Tongue (tissue), 2 donors: ENCODE measurements around the gene ITPR2. TPM values are rescaled to one million over a fixed set of nuclear protein-coding genes. Genes with fewer than 3 reads are reported as not detected.
"Not testable (repeated sequence)": the region's sequence is repeated elsewhere in the genome, so short reads cannot be mapped to it uniquely, and the experiment has no call there.

Experiments
- DNase-seq: peaks from one replicate; pipeline ENCODE4 v3.0.0-alpha.2; 2015
- total RNA-seq: library from RNA; depleted of rRNA; stranded (reverse); fragments of >200 nt; gene quantifications from one replicate; pipeline ENCODE4 v1.2.3, GENCODE V29; 2014

The ITPR2 gene
- total RNA-seq, 1 donor from 2014 or later = 31.4 TPM

DNA sequence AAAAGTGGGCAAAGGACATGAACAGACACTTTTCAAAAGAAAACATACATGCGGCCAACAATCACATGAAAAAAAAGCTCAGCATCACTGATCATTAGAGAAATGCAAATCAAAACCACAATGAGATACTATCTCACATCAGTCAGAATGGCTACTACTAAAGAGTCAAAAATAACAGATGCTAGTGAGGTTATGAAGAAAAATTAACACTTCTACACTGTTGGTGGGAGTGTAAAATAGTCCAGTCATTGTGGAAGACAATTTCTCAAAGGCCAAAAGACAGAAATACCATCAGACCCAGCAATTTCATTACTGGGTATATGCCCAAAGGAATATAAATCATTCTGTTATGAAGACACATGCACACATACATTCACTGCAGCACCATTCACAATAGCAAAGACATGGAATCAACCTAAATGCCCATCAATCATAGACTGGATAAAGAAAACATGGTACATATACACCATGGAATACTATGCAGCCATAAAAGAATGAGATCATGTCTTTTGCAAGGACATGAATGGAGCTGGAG lies 103.8 kb downstream of the ITPR2 start:
- DNase-seq = not testable (repeated sequence)

DNA sequence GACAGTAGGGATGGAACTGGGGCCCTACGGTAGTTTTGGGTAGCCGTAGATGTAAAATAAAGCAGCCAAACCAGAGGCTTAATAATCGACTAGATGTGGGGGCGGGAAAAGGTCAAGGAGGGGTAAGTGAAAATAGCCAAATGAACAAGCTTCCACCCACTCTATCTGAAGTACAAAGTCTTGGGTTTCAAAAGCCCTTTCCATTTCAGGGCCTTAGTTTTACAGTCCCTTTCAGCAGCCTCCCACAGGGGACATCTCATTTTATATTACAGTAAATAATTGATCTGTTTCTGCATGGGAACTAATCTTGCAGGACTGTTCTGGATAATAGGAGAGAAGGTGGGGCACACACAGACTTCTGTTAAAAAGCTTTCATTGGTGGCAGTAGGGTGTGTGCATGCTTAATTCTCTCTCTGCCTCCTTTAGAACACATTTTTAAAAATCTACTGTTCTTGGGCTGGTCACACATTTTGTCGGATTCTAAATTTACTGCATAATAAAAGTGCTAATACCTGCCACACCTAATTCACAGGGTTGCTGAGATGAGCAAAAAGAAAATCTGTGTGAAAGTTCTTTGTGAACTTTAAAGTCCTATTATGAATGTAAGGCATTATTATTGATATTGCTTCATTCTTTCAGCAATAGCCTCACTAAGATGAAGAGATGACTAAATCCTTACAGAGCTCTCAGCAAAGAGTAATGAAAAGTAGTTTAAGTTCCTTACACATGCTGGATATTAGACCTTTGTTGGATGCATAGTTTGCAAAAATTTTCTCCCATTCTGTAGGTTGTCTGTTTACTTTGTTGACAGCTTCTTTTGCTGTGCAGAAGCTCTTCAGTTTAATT lies 104.6 kb downstream of the ITPR2 start:
- no peak for DNase-seq

DNA sequence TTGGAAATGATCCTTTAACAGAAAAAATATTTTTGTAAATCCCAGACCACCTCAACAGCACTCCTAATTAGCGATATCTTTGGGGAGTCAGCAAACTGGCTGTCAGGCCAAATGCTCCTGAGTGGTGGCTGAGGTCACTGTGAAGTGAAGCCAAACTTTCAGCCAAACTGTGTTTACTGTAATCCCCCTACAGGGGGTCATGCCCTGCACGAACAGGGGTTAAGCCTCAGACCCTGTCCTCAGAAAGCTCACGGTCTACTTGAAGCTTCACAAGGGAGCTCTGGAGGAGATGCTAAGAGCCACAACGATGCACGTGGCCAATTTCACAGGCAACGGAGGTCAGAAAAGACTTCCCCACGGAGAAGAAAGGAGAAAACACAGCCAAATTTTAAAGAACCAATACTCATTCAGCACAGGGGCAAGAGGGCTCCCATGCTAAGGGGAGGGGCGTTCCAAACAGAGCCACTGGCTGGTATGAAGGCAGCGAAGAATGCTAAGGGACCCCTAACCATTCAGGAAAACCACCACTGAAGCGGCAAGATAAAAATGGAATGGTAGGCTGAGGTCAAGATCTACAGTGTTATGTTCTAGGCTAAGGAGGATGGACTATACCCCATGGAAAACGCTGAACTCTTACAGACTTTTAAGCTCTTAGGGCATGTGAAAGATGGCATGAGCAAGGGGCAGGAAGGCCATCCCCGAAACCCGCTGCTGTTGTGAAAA lies 105.4 kb downstream of the ITPR2 start:
- DNase-seq = no peak

DNA sequence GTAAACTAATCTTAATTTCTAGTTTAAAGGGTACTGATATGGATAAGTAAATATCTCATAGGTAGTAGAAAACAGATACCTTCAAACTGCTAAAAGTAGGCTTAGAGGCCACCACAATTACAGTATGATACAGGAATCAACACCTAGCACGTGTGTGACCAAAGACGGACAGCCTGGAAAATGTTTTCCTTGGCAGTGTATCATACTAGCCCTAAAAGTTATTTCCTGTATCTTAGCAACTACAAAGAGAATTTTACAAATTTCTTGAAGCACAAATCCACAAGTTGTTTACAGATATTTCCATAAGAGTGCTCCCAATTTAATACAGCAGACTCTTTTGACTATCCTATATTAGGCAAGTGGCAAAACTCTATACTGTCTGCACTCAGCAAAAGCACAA lies 106.0 kb downstream of the ITPR2 start:
- no peak for DNase-seq

DNA sequence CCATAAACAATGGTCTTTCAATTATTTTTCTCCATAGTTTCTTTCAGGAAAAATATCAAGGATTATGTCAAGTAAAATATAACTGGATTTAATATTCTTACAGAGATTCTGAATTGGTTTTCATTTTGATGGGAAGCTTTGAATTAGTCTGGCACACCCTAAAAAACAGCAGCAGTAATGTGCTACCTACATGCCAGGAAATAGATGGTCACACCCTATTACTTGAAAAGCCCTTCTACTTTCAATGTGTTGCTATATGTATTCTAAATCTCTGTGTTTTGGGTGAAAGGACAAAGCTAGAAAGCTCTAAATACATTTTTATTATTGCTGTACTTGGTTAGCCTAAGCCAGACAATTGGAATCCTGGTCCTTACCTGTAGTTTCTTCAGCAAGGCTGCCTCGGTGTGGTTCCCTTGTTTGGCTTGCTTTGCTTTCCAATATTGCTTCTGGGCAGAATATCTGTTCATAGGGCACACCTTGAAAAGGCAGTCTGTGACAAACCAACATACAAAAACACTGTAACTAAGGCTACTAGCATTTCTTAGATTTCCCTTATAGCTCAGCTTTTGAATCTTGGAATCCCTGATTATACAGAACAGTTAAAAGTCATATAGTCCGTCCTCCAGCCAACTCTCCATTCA lies 107.6 kb downstream of the ITPR2 start:
- no peak for DNase-seq

DNA sequence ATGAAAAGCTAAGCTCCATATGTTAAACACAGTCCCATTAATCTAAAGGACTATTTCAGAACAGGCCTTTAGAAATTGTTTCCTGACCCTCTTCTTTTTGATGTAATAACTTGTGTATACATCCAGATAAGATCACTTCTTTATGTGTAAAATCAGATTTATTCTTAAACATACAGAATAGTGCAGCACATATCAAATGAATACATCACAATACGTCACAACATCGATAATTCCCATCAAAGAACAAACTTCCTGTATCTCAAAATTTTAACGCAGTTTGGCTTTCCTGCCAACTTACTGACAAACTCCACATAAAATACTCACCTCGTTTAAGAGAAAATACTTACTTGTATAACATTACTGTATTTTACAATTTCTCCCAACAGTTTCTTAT lies 108.7 kb downstream of the ITPR2 start:
- no peak for DNase-seq

DNA sequence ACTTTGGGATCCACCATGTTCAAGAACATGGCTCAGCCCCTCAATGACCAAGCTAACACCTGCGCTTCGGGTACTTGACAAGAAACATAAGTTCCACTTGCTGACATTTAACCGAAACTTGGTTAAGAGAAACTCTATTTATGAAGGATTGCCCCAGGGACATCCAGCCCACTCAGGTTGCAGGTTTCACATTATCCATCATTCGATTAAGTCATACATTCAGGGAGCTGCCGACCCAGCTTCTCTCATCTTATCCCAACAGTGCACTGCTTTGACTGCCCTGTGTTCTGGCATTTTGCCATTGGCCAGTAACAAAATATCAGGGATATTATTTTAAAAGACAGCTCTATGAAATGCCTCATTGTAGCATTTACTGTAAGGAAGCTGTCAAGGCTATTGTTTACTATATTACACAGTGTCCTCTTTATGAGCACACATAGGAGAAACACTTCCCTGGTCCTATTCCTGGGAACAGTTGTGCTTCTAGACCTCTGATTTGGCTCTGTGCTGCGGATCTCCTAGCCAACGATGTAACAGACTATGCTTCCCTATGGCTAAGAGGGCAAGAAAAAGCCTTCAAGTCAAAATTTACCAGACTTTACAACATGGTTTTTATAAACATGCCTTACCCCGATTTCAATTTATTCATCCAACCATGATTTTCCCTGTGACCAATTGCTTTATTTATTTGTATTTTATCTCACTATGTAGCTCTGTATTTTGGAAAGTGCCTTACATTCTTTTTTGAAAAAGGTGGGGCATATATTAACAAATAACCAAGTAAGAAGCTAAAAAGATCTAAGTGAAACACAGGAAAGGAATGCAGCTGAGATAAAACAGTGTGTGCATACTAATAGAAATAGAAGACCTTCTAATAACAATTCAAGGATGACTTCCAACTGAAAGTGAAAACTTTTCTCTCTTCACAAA lies 109.3 kb downstream of the ITPR2 start:
- DNase-seq = peak; percentile 38

DNA sequence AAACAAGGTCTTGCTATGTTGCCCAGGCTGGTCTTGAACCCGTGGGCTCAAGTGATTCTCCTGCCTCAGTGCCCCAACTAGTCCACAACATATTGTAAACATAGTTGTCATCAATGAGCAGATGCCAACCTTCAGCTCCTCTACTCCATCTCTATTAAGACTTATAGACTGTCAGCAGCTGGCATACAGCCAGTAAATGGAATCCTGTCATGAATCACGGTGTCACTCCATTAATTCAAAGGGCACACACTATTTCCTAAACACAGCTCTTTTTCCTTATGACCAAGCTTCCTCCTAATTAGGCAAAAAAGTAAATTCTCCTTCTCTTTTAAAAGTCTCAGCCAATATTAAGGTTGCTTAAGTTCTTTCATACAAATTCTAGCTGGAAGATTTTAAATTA lies 111.2 kb downstream of the ITPR2 start:
- no peak for DNase-seq

DNA sequence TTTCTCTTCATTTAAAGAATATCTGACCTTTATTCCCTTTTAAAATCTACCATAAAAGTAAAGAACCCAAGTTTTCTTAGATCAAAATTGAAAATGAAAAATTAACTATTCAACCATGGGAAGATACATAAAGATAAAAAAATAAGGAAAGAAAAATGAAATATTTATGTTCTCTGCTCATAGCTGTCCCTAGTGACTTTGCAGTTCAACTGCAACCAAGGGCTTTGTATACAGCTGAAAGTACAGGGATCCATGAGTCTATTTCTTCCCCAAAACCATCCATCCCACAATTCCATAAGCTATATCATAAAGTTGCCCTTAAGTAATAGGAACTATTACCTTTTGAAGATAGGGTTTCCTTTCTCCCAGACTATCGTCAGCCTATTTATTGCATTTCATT lies 113.1 kb downstream of the ITPR2 start:
- DNase-seq = no peak

DNA sequence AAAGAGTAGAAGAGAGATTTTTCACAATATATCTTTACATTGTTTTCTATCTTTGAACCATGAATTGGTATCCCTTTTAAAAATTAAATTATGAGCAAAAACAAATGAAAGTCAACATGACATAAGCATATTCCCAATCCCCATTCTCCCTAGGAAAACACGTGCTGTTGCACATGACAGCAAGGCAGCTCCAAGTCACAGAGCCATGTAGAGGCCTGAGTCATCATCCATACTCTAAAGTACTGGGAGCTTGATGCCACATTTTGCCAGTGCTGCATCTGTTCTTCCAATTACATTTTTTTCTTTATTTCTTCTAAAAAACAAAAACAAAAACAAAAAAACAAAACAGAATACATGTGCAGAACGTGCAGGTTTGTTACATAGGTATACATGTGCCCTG lies 115.2 kb downstream of the ITPR2 start:
- DNase-seq = no peak

DNA sequence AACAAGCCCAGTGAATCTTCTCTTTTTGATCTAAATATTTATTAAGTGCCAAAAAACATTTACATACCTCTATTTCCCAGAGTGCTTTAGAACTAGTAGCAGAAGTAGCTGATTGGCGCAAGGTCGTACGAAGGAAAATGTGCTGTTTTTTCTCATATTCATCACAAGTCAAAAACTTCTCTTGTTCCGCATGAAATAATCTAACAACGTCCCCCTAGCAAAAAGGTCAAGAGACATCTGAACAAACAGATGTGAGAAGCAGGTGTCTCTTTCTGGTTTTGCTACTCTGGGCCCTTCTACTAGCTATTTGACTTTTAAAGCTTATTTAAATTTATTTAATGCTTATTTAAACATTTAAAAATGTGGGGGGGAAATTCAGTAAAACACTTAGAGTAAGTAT lies 117.8 kb downstream of the ITPR2 start:
- DNase-seq = no peak

DNA sequence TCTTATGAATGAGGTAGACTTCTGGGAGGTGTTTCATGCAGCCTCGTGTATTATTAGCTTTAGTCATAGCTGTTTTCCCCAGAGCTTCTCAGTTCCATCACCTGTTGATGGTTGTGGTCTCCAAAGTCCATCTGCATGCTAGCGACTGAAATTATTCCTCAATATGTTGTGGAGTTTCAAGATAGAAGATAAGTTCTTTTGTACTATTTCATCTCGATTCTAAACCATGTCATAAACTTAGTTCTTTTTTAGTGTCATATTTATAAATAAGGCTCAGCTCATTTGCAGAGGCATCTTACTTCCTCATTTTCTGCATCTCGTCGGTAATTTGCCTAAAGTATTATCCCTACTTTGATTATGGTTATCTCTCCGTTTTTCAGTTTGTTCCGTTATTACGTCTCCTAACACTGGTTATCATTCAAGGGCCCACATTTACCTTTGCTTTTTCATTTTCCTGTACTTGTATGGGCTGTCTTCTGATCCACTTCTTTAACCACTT lies 119.1 kb downstream of the ITPR2 start:
- no peak for DNase-seq

DNA sequence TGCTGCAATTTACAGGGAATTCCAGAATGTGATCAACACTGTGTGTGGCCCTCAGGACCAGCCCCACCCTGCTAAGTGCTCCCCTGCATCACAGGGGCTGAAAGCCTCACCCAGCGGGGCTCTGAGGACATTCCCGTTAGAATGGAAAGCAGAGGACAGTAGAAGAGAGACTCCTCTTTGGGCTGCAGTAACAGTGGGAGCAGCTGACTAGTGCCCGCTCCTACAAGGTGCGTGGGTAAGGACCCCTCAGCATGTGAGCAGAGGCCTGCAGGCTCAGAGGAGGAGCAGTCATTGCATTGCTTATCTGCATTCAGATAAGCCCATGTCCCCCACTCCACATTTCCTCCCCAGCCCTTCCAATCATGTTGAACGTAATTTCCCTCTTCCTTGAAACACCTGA lies 120.1 kb downstream of the ITPR2 start:
- DNase-seq = no peak

DNA sequence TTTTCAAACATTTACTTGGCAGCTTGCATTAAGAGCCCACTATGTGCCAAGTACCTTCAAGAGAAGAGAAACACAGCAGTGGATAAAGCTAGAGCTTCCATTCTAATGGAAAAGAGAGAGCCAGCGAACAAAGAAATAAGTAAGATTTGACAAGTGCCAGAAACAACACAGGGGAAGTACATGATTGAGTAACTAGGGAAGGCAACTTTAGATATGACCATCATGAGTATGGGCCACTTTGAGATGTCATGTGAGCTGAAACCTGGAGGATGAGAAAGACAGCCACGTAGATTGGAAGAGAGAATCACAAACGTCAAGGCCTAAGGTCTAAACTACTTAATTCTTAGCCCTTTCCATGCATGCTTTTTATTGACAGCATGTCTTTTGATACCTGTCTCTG lies 121.4 kb downstream of the ITPR2 start:
- DNase-seq = no peak

DNA sequence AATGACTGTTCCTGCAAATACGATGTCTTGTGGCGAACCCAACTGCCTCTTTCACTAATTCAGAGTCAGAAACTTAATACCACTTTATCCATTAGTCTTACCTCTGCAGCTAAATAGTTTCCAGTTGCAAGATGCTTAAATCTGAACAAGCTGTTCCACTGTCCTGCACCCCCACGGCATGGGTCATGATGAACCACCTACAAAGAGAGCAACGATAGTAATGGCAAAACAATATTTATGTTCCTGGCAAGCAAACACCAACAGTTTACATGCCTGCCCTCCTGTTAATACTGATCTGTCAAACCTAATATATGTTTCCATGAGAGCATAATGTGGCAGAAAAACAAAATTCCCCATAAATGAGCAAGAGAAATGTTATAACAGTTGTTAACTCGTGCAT lies 121.9 kb downstream of the ITPR2 start:
- peak; percentile 46 for DNase-seq

DNA sequence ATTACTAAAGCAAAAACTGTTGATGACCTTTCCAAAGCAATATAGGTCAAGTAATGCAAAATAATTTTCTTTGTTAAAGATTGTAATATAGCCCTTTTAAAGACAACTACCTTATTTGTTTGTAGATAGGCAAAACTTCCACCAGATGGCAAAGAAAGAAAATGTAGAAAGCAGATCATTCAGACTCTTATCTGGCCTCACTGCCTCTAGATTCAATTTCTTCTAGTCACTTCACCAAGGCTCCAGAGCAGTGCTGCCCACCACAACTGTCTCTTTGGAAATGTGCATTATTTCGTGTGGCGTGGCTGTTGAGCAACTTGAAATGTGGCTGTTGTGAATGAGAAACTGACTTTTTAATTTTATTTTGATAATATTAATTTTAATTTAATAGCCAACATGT lies 127.1 kb downstream of the ITPR2 start:
- no peak for DNase-seq

DNA sequence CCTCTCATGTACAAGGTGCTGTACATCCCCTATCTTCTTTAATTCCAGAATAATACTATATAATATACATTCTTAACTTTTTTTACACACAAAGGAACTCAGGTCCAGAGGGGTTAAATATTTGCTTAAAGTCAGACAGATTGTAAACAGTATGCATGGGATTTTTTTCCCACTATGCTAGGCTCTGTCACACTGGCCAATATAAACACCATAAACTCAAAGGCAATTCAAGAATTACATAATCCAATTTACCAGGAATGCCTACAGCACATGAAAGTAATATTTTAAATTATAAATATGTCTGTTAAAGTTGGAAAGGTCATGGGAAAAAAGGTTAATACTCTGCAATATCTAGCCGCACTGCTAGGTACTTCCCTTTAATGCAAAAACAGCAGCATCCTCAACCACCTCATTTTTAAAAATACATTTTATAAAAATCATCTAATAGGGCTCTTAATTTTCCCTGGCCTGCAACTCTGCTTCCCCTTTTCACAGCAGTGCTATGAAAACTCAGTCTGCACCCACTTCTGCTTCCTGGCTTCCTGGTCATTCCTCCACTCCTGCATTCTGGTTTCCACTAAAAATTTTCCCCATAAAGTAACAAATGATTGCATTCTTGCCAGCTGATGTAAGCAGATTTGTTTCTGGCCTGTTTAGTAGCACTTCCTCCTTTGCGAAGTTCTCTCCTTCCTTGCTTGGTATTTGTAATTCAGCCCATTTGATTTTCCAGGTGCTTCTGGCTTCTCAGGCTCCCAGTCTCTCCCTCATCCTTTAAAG lies 128.1 kb downstream of the ITPR2 start:
- no peak for DNase-seq

DNA sequence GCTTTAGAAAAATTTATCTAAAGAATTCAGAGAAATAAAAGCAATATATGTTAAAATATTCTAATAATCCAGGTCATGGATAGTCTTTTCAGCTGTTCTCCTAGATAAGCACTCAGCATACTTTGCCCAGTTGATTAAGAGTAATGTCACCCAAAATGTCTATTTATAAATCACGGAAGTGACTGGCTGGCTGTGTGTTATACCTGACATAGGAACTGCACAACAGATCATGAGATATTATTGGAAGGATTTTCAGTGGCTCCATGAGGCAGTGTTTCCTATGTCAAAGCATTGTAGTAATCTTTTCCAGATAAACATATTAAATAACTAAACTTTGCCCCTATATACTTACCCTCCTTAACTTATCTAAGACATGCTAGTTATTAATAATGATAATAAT lies 128.8 kb downstream of the ITPR2 start:
- DNase-seq = no peak

DNA sequence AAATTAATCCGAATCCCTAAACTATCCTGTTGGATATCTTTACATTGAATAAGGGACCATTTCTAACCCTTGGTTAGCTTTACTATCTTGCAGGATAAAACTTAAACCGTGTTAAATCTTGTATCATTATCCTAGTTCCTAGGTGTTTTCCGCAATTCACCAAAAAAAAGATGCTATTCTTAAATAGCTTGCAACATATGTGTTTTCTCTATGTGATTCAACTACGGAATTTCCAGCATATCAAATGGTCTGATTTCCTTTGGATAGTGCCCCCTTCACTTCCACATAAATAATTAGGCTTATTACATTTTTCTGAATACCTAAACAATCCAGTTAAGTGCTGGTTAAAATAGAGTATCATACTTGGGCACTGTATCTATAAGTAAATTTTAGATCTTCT lies 130.3 kb downstream of the ITPR2 start:
- DNase-seq = no peak

DNA sequence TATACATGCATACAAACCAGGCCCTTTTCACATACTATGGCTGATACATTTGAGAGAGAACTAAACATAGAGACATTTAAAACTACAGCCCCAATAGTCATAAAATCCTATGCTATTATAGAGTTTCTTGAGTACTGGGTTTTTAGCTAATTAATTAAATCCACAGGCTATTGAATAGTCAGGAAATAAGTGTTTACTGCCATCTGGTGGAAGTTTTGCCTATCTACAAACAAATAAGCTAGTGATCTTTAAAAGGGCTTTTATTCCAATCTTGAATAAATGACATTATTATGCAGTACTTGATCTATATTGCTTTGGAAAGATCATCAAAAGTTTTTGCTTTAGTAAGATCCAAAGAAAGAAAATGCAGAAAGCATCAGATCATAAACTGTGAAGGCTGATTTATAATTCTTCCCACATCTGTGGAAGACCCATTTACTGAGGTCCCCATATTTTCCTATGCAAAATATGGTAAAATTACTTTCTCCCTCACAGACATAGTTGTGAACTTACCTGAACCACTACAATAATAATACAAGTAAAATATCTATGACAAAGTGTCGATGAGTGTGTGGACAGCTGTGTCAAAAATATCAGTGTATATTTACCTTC lies 131.3 kb downstream of the ITPR2 start:
- DNase-seq = peak; percentile 71
